ENCODE results near the gene CCDC12.

Gene CCDC12

DNA sequence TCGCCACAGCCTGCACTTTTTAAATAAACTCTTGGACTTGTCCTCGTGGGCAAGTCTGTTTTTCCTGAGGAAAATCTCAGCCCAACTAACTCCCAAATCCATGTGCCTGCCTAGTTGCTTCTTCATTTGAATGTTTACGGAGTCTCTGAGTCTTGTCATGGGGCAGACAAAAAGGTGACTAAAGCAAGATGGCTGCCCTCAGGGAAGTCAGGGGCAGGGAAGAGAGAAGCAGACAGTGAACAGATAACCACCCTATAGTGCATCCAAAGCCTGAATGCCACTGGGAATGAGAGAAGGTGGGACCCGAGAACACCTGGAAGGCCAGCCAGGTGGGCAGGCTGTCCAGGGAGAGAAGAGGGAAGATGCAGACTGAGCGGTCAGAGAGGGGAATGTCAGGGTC, 21.4 kb downstream of the CCDC12 start:
- DNase-seq (ENCODE audit: low spot score): no peak

DNA sequence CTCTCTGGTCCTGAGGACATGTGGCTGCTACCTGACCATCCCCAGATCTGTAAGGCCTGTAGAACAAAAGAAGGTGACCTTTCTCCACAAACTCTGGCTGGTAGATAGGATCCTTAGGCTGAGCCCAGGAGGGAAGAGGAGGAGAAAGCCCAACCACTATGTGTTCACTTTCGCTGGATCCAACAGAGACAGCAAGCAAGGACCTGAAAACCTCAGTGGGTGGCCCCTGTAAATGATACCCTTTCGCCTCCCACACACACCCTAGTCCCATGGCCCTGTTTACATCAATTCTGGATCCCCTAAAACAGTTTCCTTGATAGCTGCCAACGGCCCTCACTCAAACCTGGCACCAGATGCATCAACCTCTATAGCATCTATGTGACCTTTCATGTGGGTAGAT, 22.4 kb downstream of the CCDC12 start:
- DNase-seq (ENCODE audit: low spot score): no peak

DNA sequence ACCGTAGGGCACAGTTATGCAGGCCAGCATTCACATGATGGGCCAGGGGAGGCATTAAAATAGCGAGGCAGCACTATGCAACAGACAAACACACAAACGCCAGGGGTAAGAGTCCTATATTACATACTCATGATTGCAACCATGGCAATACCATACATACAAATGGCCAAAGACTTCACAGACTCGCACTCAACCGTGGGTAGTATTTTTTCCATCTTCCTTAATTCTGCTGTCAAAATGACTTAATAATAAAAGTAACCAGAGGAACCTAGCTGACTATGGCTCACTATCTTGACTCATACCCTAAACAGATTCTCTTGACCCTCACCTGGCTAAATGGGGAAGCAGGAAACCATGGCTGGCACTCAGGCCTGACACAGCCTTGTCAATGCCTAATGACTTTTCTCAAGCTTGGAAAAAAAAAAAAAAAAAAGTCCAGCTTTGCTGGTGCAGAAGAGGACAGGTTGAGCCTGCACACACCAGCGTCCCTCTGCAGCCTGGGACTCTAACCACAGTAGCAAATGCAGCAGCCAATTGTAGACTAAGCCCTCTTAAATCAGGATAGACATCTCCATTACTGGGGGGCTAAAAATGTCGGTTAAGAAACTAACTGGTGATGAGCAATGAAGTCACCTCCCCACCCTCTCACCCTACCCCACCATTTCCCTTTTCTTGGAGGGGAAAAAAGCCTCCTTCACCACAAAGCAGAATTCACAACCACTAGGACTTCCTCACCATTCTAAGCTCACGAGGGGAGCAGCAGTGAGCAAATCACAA, 23.1 kb downstream of the CCDC12 start:
- no peak for DNase-seq (ENCODE audit: low spot score)

- DNase-seq (ENCODE audit: low spot score): no peak
These were observed 23.7 kb downstream of the CCDC12 start for GRCh38 chr3:46952813-46953212.

DNA sequence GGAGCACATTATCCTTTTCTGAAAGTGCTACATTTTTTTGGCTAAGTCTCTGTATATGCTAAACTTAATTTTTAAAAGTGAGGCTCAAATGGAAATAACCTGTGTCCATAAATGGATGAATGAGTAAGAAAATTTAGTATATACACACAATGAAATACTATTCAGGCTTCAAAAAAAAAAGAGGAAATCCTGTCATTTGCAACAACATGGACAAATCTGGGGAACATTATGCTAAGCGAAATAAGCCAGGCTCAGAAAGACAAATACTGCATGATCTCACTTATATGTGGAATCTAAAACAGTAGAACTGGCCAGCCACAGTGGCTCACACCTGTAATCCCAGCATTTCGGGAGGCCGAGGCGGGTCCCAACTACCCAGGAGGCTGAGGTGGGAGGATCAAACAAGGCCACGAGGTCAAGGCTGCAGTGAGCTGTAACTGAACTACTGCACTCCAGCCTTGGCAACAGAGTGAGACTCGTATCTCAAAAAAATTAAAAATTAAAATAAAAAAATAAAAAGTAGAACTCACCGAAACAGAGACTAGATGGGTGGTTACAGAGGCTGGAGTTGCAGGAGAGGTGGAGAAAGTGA, 25.8 kb downstream of the CCDC12 start:
- DNase-seq (ENCODE audit: low spot score): no peak

DNA sequence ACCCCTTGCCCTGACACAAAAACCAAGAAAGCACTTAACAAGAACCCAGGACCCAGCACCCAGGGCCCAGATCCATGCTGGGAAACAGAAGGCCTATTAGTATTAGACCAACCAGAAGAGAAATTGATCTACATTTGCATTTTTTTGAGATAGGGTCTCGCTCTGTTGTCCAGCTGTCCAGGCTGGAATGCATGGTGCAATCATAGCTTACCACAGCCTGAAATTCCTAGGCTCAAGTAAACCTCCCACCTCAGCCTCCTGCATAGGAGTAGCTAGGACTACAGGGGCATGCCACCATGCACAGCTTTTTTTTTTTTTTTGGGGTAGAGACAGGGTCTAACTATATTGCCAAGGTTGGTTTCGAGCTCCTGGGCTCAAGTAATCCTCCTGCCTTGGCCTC, 26.4 kb downstream of the CCDC12 start:
- DNase-seq (ENCODE audit: low spot score): no peak

GRCh38 chr3:46948830-46949671, 27.5 kb downstream of the CCDC12 start:
- no peak for DNase-seq (ENCODE audit: low spot score)

DNA sequence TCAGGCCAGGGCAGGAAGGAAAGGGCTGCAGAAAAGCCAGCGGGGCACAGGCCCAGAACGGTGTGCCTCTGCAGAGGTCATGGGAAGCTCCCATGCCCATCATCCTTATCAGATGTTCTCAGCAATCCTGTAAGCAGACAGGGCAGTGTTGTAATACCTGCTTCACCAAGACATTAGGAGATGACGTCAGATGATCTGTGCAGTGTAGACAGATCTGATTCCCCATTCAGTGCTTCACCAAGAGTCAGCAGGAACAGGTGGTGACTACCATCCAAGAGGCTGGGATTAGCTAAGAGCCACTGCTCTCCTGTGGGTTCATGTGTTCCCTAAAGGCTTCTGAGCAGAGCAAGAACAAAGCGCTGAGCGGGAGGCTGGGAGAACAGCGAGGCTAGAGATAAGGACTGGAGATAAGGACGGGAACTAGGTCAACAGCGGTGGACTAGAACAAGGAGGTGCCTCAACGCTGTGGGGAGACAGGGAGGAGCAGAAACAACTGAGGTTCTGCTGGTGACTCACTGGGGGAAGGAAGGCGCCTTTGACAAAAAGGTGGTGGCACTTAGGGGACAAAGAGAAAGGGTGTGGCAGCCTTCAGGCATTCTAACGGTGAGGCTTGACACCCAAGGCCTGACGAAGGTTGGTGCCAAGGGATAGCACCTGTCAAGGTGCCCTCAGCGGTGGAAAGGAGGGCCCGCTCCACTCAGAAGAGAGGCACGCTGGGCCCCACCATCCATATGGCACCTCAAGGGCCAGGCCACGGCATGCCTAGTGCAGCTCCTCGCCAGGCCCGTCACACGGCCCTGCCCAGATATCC, 28.4 kb downstream of the CCDC12 start:
- no peak for DNase-seq (ENCODE audit: low spot score)

GRCh38 chr3:46947546-46947901, 29.0 kb downstream of the CCDC12 start:
- no peak for DNase-seq (ENCODE audit: low spot score)

GRCh38 chr3:46946856-46947545, 29.5 kb downstream of the CCDC12 start:
- DNase-seq (ENCODE audit: low spot score): no peak

DNA sequence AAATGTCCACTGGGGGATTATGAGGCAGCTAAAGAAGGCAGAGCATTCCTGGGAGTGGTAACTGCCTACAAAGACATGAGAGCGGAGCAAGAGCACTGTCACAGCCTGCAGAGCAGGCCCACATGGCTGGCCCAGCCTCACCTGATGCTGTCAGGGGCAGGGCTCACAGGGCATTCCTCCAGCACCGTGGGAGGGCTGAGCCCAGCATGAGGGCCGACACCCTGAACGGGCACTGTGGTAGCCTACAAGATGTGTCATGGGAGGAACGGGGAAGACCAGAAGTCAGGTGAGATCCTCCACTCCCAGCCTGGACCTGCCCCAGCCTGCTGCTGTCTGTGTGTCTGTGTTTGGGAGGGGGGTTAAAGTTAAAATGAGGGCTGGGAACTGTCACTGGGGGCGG, 30.1 kb downstream of the CCDC12 start:
- DNase-seq (ENCODE audit: low spot score): no peak

- DNase-seq (ENCODE audit: low spot score): no peak
These were observed 32.4 kb downstream of the CCDC12 start for GRCh38 chr3:46944191-46944590.

DNA sequence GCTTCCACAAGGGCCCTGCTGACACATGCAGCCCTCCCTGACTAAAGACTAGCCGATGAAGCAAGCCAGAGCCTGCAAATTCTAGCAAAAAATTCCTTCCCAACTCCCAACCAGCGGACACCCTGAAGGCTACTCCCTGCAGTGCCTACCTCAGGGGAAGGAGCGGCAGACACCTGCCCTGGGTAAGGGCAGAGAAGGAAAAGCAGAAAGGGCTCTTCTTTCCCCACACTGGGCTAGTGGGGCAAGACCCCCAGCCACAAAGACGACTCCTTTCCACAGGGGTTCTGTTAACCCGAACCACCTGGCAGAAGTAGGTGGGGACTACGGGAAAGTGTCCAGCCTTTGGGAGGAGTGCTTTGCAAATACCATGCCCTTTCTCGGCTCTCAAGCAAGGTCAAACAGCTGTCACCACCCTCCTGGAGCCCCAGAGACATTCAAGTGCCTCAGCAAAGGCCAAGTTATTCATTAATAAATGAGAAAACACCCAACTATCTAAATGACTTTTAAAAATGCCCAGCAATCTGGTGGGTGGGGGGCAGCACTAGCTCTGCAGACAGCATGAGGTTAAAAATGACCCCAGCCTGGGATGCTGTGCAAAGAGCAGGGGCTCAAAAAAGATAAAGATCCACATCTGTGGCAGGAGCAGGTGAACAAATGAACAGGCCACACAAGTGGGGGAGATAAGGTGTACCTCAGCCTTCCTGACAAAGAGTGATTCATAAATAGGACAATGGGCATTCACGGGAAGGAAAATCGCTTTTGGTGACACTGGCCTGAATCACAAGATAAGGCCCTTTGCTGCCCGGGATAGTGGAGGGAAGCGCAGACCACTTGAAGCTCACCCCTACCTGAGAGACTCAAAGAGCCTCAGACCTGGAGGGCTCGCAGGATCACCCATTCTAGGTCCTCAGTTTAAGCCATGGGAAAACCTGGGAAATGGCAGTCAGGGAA, 33.0 kb downstream of the CCDC12 start:
- DNase-seq (ENCODE audit: low spot score): no peak

- DNase-seq (ENCODE audit: low spot score): no peak
These were observed 33.9 kb downstream of the CCDC12 start for GRCh38 chr3:46942481-46943236.

DNA sequence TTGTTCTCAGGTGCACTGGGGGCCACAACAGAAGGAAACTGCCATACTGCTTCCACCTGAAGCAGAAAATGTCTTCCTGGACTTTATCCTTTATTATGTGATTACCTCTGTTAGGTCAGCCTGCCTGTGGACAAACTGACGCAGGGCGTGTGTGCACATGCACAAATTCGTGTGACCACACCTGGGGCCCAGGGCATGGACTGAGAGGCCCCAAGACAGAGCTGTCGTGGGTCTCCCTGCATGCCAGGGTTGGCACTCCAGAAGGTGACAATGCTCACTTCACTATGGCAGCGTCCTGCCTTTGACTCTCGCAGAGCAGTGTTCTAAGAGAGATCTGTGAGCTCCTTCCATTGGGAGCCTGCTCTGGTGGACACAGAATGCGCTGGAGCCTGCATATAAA, 34.5 kb downstream of the CCDC12 start:
- DNase-seq (ENCODE audit: low spot score): no peak

DNA sequence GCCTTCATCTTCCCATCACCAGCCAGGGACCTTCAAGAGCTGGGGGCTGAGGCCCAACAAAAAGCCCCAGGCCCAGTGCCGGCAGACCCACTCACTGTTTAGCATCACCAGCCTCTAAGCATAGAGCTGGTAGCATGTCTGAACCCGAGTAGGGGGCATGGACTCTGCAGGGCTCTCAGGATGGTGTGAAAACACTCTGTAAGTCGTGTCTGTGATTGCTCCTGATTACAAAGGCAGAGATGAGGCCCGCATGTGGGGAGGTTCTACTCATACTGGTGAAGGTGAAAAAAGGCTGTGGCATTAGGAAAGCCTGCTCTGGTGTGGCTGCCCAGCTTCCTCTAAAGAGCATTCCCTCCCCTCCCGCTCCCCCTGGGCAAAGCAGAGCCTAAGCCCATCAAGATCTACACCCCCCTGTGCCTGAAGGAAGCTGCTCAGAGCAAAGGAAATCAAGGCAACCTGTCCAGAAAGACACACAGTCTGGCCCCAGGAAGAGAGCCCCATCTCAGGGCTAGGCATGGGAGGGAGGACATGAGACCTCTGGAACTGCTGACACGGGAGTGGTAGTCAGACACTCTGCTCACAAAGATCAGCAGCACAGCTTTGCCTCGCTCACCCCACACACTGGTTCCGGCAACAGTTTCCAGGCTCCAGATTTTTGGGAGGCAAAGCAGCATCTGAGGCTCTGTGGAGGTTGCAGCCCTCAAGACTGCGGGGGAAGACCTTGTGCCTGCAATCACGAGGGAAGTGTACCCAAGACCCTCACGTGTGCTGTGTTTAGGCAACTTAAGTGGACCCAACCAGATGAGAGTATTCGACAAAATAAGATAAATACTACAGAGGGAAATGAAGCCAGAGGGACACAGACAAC, 36.7 kb downstream of the CCDC12 start:
- DNase-seq (ENCODE audit: low spot score): no peak

GRCh38 chr3:46938118-46938517, 38.4 kb downstream of the CCDC12 start:
- no peak for DNase-seq (ENCODE audit: low spot score)

DNA sequence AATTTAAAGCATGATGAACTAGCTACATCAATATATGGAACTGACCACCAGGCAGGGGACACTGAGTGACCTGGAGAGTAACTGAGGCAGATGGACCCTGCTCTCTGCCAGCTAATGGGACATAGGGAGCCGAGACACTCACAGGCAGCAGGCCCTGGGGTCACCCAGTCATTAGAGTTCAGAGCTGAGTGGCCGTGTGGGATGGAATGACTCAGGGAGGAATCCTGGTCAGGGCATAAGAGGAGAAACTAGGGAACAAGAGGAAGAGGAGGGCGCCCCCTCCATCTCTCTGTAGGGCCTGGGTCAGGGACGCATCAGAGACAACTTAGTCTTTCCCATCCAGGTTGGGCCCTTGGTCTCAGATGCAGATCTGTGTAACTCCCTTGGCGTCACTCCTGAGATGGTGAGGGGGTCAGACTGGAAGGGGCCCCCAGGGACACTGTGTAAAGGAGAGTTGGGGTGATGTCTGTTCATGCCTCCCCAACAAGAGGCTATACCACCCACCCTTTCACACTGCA, 39.8 kb downstream of the CCDC12 start:
- DNase-seq (ENCODE audit: low spot score): peak; percentile 38

Measured in AG20443 (cell line).